Thymus (tissue), 11 donors: Measurements from ENCODE around the gene XRRA1. TPM values are rescaled to one million over a fixed set of nuclear protein-coding genes. Genes with fewer than 3 reads are reported as not detected.
A peak's percentile ranks its signal among the peaks of the same experiment; 100 is the strongest.
"Not testable (repeated sequence)": the region's sequence is repeated elsewhere in the genome, so short reads cannot be mapped to it uniquely, and the experiment has no call there.

ENCODE experiments used
- DNase-seq, 9 donors: peaks; one replicate each; pipeline ENCODE4 v3.0.0-alpha.2; 2013; ENCODE audit warnings: low spot score in 9 of 9, low read depth in 6 of 9, missing footprints in 1 of 9
- H3K27ac ChIP-seq, 2 donors: one replicate each; pipeline ENCODE4 v1.5.1; 2013; ENCODE audit warnings: control low read depth in 1 of 2, low read depth in 1 of 2, low read length in 1 of 2, mild to moderate bottlenecking in 1 of 2, moderate library complexity in 1 of 2
- H3K27me3 ChIP-seq, 2 donors: one replicate each; pipeline ENCODE4 v1.5.1; 2013; ENCODE audit warnings: low read length in 1 of 2; ENCODE audit not compliant: control insufficient read depth in 2 of 2, insufficient read depth in 1 of 2
- H3K36me3 ChIP-seq, 2 donors: one replicate each; pipeline ENCODE4 v1.5.1; 2013; ENCODE audit warnings: low read length in 1 of 2, mild to moderate bottlenecking in 1 of 2, moderate library complexity in 1 of 2; ENCODE audit not compliant: control insufficient read depth in 2 of 2, insufficient read depth in 2 of 2
- H3K4me1 ChIP-seq, 2 donors: one replicate each; pipeline ENCODE4 v1.5.1; 2013; ENCODE audit warnings: low read length in 2 of 2; ENCODE audit not compliant: control insufficient read depth in 2 of 2, insufficient read depth in 2 of 2
- H3K4me3 ChIP-seq, 2 donors: one replicate each; pipeline ENCODE4 v1.5.1; 2013; ENCODE audit warnings: low read length in 2 of 2, control low read depth in 1 of 2, mild to moderate bottlenecking in 1 of 2
- H3K9me3 ChIP-seq, 2 donors: one replicate each; pipeline ENCODE4 v1.5.1; 2013; ENCODE audit warnings: low read length in 1 of 2, mild to moderate bottlenecking in 1 of 2; ENCODE audit not compliant: control insufficient read depth in 2 of 2, insufficient read depth in 1 of 2
- WGBS: extraction: QIAGEN DNeasy Blood & Tissue Kit; methylation state at CpG from one replicate; pipeline ENCODE4 v1.1.7; 2013; 5-methylcytosine and 5-hydroxymethylcytosine counted together
- polyA plus RNA-seq: library from polyadenylated mRNA; stranded (reverse); fragments of 200-250 nt; gene quantifications from one replicate; pipeline ENCODE4 v1.2.3, GENCODE V29; 2013
- total RNA-seq: library from RNA; stranded (reverse); fragments of 120-200 nt; gene quantifications from one replicate; pipeline ENCODE4 v1.2.4, GENCODE V29; 2013
- donor health status: healthy.

The XRRA1 gene
- total and polyA plus RNA-seq, 2 donors = 3.8 to 5.2 TPM

DNA sequence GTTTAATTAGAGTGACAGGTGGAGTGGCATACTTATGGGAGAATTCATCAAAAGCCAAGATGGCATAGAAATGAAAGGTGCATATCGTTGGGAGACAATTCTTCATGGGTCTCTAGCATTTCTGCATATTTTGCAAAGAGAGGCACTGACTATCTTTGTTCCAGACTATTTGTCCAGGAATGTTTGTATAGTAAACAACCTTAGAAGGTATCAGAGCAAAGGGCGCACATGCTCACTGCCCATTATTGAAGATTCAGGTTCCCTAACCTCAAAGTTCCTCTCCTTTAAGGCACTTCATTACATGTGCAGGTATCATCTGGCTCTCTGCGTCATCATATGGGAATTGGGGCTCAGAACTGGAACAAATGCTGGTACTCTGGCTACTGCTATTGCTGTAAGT, 35.2 kb upstream of the XRRA1 start:
- H3K27ac ChIP-seq = no peak overlapping the region
- no peaks in the 10 kb centered on the region for H3K27me3 ChIP-seq
- H3K9me3 ChIP-seq = peaks cover 0 to 3% of the 10 kb centered on the region in 2 donors
- no peak overlapping the region for H3K4me3 ChIP-seq
- peaks cover 7 to 8% of the 10 kb centered on the region in 2 donors for H3K36me3 ChIP-seq
- DNase-seq = no peak
- WGBS = 99% methylated on average over 3 of the region's 3 CpGs
- peaks cover 6 to 8% of the 10 kb centered on the region in 2 donors for H3K4me1 ChIP-seq

GRCh38 chr11:74981888-74982287, 33.0 kb upstream of the XRRA1 start:
- Histone ChIP-seq H3K27me3 (no peaks in the 10 kb centered on the region), H3K36me3 (peaks cover 17 to 18% of the 10 kb centered on the region in 2 donors), H3K9me3 (no peaks in the 10 kb centered on the region), H3K27ac (no peak overlapping the region), H3K4me3 (no peak overlapping the region), H3K4me1 (no peaks in the 10 kb centered on the region)
- DNase-seq = no peak
- 100% methylated on average over 1 of the region's 1 CpG for WGBS

DNA sequence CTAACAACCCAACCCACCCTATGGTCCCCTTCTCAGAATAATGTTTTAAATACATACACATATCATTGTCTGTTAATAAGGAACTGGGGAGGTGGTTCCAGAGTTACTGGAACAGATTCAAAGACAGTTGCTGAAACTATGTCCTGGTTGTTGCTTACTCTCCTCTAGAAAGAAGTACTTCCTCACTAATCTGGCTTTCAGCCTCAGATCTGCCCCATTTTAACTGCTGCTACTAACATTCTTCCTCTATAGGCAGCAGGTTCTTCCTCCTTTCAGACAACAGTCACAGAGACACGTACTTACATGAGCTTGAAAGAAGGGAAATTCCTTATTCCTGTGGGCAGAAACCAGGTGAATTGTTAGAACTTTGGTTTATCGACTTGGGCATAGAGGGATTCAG, 31.7 kb upstream of the XRRA1 start:
- WGBS = 98% methylated on average over 2 of the region's 2 CpGs
- peak in 1 of 9 donors; percentile 6 for DNase-seq

DNA sequence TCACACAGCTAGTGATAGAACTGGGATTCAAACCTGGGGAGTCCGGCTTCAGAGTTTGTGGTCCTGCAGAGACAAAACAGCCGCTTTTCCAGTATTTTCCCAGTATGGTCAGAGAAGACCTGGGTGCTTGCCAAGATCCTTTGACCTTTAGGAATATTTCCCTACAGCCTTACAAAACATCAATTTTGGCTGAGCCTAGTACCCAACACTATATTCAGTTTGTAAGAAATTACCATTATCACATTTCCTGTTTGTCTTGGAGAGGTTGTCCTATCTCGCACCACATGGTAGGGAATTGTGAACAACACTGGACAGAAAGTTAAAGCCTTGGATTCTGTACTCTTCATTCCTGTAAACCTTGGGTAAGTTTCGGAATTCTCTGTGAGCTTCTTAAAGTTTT, 29.1 kb upstream of the XRRA1 start:
- Histone ChIP-seq H3K9me3 (no peaks in the 10 kb centered on the region), H3K36me3 (peaks cover 37 to 43% of the 10 kb centered on the region in 2 donors), H3K4me3 (no peak overlapping the region), H3K4me1 (no peaks in the 10 kb centered on the region), H3K27me3 (no peaks in the 10 kb centered on the region), H3K27ac (no peak overlapping the region)
- 99% methylated on average over 4 of the region's 4 CpGs for WGBS
- no peak for DNase-seq

More for the DNA sequence above, 31.7 kb upstream of the XRRA1 start:
- Histone ChIP-seq H3K4me3 (no peak overlapping the region), H3K27ac (no peak overlapping the region), H3K36me3 (peaks cover 25 to 28% of the 10 kb centered on the region in 2 donors), H3K4me1 (no peaks in the 10 kb centered on the region), H3K27me3 (no peaks in the 10 kb centered on the region), H3K9me3 (no peaks in the 10 kb centered on the region)

DNA sequence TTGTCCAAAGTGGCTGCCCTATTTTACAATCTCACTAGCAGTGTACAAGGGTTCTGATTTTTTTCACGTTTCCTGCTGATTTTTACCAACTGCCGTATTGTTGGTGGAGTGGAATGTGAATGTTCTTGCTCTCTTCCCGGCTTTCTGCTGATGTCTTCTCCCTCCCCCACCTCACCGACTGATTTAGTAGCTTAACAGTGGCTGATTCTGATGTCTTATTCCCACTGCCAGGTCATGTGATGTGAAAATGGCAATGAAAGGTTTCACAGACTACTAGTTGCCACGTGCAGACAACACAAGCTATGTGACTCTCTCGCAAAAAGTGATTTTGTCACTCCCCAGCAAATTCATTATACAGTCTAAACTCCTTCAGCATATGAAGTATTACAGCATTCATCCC, 22.5 kb upstream of the XRRA1 start:
- 91% methylated on average over 6 of the region's 6 CpGs for WGBS

GRCh38 chr11:74970852-74971395, 22.0 kb upstream of the XRRA1 start:
- H3K27ac ChIP-seq = no peak overlapping the region
- H3K36me3 ChIP-seq = peaks cover 43 to 70% of the 10 kb centered on the region in 2 donors
- no peaks in the 10 kb centered on the region for H3K9me3 ChIP-seq
- no peak overlapping the region for H3K4me3 ChIP-seq
- H3K27me3 ChIP-seq = no peaks in the 10 kb centered on the region
- no peak for DNase-seq
- WGBS = 92% methylated on average over 1 of the region's 1 CpG
- H3K4me1 ChIP-seq = no peaks in the 10 kb centered on the region

More for the DNA sequence above, 22.5 kb upstream of the XRRA1 start:
- no peaks in the 10 kb centered on the region for H3K9me3 ChIP-seq
- no peak overlapping the region for H3K4me3 ChIP-seq
- no peak for DNase-seq
- peaks cover 48 to 71% of the 10 kb centered on the region in 2 donors for H3K36me3 ChIP-seq
- no peaks in the 10 kb centered on the region for H3K4me1 ChIP-seq
- no peaks in the 10 kb centered on the region for H3K27me3 ChIP-seq
- no peak overlapping the region for H3K27ac ChIP-seq

GRCh38 chr11:74966651-74967050, 17.8 kb upstream of the XRRA1 start:
- no peak overlapping the region for H3K27ac ChIP-seq
- H3K4me3 ChIP-seq = no peak overlapping the region
- peaks cover 21 to 41% of the 10 kb centered on the region in 2 donors for H3K36me3 ChIP-seq
- H3K9me3 ChIP-seq = no peaks in the 10 kb centered on the region
- H3K4me1 ChIP-seq = no peaks in the 10 kb centered on the region
- DNase-seq = no peak
- 87% methylated on average over 5 of the region's 5 CpGs for WGBS
- H3K27me3 ChIP-seq = no peaks in the 10 kb centered on the region

DNA sequence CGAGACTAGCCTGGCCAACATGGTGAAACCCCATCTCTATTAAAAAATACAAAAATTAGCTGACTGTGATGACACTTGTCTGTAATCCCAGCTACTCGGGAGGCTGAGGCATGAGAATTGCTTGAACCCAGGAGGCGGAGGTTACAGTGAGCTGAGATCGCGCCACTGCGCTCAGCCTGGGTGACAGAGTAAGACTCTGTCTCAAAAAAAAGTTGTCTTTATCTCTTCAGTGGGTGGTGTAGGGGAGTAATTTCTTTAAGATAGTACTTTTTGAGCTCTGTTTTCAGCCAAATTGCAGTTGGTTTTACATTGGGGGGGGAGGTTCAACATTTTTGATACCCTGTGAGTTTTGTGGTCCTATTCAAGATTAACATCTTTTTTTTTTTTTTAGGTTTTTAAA, 11.2 kb upstream of the XRRA1 start:
- not testable (repeated sequence) for DNase-seq, H3K27me3 ChIP-seq, H3K4me3 ChIP-seq, H3K9me3 ChIP-seq, H3K27ac ChIP-seq, H3K4me1 ChIP-seq
- WGBS = 97% methylated on average over 6 of the region's 6 CpGs
- H3K36me3 ChIP-seq = peaks cover 0 to 15% of the 10 kb centered on the region in 2 donors

DNA sequence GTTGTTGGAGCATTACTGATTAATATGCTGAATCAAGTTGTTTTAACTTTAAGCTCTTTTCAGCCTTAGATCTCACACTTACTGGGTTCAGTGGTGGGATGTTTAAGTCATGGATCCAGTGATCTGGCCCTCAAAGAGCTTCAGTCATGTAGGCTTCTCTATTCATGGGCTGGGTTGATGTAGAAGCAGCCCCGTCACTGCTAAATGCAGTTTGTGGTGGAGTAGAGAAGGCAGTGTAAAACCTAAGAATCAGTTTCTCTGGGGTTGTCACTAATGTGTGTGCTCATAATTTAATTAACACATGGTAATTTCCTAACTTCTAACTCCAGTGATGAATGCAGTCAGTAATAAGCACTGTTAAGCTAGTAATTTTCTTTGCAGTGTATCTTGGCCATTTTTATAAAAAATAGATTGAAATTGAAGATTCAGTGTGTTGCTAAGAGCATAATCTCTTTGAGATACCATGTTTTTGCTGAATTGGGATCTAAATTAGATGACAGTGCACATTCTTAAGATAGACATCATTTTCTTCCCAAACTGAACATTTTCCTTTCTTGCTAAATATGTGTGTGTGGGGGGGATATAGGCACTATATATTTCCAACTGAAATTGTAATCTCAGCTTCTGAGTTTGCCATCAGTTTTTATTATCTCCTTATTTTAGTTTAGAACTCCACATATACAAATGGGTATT, 9.2 kb upstream of the XRRA1 start:
- Histone ChIP-seq H3K9me3 (no peaks in the 10 kb centered on the region), H3K36me3 (peaks cover 0 to 18% of the 10 kb centered on the region in 2 donors), H3K27ac (no peak overlapping the region), H3K4me3 (no peak overlapping the region), H3K4me1 (peaks cover 0 to 2% of the 10 kb centered on the region in 2 donors), H3K27me3 (no peaks in the 10 kb centered on the region)
- DNase-seq = no peak
- WGBS = 94% methylated on average over 1 of the region's 1 CpG
